SK-N-MC (cell line): ENCODE measurements around the gene APOL1.
"Not testable (repeated sequence)": the region's sequence is repeated elsewhere in the genome, so short reads cannot be mapped to it uniquely, and the experiment has no call there.

Experiments used
- DNase-seq: peaks from one replicate; pipeline ENCODE4 v3.0.0-alpha.2; 2011; ENCODE audit warnings: low read depth, low spot score
- H3K27ac ChIP-seq: fragments of 200-600 bp; sonication (generic); 2 replicates; pipeline ENCODE4 v1.5.1; 2016; ENCODE audit warnings: mixed run types
- H3K36me3 ChIP-seq: fragments of 200-600 bp; sonication (generic); 2 replicates; pipeline ENCODE4 v1.6.1; 2017; ENCODE audit warnings: antibody characterized with exemption, low read length, mixed read lengths; ENCODE audit not compliant: insufficient read depth
- H3K4me3 ChIP-seq: fragments of 200-600 bp; sonication (generic); 2 replicates; pipeline ENCODE4 v1.5.1; 2016
- H3K9ac ChIP-seq: fragments of 200-600 bp; sonication (generic); 2 replicates; pipeline ENCODE4 v1.8.0; 2017; ENCODE audit warnings: mixed run types, mixed read lengths; ENCODE audit not compliant: insufficient read length
- H3K9me3 ChIP-seq: fragments of 200-600 bp; sonication (generic); 2 replicates; pipeline ENCODE4 v1.6.1; 2017; ENCODE audit warnings: low read depth, mild to moderate bottlenecking, antibody characterized with exemption, low read length, moderate library complexity, mixed read lengths
- EZH2 ChIP-seq: fragments of 200-600 bp; sonication (generic); IDR thresholded peaks from one replicate; pipeline ENCODE4 v1.6.1; 2017; ENCODE audit warnings: antibody characterized with exemption
- FOXP2 ChIP-seq: optimal IDR thresholded peaks from 2 replicates; pipeline ENCODE3; 2011; ENCODE audit warnings: mild to moderate bottlenecking, moderate library complexity; ENCODE audit not compliant: insufficient read depth; ENCODE audit errors: extremely low read length, control extremely low read depth
- POLR2AphosphoS5 ChIP-seq: IDR thresholded peaks from 2 replicates; pipeline ENCODE4 v1.6.1; 2012; ENCODE audit warnings: mild to moderate bottlenecking, low read depth, low read length, borderline replicate concordance

Gene APOL1

GRCh38 chr22:36282328-36282831 lies 29.4 kb downstream of the APOL1 start:
- H3K36me3 ChIP-seq, result peaks cover 50% of the 10 kb centered on the region

GRCh38 chr22:36284171-36284571 lies 31.2 kb downstream of the APOL1 start:
- Histone ChIP-seq H3K27ac (no peak overlapping the region), H3K4me3 (no peak overlapping the region), H3K36me3 (peaks cover 62% of the 10 kb centered on the region), H3K9ac (no peak overlapping the region), H3K9me3 (no peaks in the 10 kb centered on the region)
- TF ChIP-seq EZH2 (no peak), FOXP2 (no peak), POLR2AphosphoS5 (no peak)
- DNase-seq, result no peak

More at GRCh38 chr22:36282328-36282831, 29.4 kb downstream of the APOL1 start:
- TF ChIP-seq FOXP2, result no peak
- no peak for TF ChIP-seq POLR2AphosphoS5
- no peak for TF ChIP-seq EZH2
- Histone ChIP-seq H3K4me3 (no peak overlapping the region), H3K9ac (no peak overlapping the region), H3K27ac (no peak overlapping the region), H3K9me3 (no peaks in the 10 kb centered on the region)
- no peak for DNase-seq

DNA sequence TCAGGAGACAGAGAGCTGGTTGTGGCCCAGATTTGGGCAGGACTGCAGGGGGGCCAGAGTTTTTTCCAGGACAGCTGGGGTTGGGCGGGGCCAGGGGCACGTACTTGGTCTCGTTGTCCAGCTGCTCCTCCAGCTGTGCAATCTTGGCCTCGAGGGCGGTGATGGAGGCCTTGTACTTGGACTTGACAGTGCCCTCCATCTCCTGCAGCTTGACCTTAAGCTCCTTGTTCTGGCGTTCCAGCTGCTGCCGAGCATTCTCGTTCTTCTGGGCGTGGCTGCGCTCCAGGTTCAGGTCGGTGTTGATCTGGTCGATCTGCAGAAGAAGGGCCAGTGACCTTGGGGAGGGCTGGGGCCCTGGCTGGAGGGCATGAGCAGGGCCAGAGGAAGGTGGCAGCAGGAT lies 32.1 kb downstream of the APOL1 start:
- Histone ChIP-seq H3K27ac (no peak overlapping the region), H3K36me3 (peaks cover 69% of the 10 kb centered on the region), H3K4me3 (no peak overlapping the region), H3K9me3 (no peaks in the 10 kb centered on the region), H3K9ac (no peak overlapping the region)
- no peak for DNase-seq
- TF ChIP-seq EZH2, result no peak
- no peak for TF ChIP-seq POLR2AphosphoS5

DNA sequence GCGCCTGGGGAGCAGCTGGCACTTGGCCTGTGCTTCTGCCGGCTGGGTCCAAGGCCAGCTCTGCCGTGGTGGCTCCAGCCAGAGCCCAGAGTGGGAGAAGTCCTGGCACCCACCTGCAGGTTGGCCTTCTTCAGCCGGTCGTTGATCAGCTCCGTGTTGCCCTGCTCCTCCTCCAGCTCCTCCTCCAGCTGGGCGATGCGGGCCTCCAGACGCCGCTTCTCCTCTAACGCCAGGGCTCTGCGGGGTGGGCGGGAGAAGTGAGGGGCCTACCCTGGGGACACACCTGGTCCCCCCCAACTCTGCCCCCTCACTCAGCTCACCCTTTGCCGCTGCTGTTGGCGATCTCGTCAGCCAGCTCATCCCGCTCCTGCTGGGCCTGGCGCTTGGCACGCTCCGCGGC lies 32.6 kb downstream of the APOL1 start:
- no peaks in the 10 kb centered on the region for H3K9me3 ChIP-seq
- no peak overlapping the region for H3K9ac ChIP-seq
- no peak overlapping the region for H3K27ac ChIP-seq
- no peak overlapping the region for H3K4me3 ChIP-seq
- TF ChIP-seq EZH2 (no peak), FOXP2 (no peak), POLR2AphosphoS5 (no peak)
- DNase-seq, result no peak
- peaks cover 69% of the 10 kb centered on the region for H3K36me3 ChIP-seq

GRCh38 chr22:36286096-36286957 lies 33.4 kb downstream of the APOL1 start:
- Histone ChIP-seq H3K9me3 (no peaks in the 10 kb centered on the region), H3K9ac (no peak overlapping the region), H3K36me3 (peaks cover 67% of the 10 kb centered on the region), H3K4me3 (no peak overlapping the region), H3K27ac (no peak overlapping the region)
- DNase-seq, result peak; percentile 5
- no peak for TF ChIP-seq POLR2AphosphoS5
- no peak for TF ChIP-seq EZH2
- no peak for TF ChIP-seq FOXP2

DNA sequence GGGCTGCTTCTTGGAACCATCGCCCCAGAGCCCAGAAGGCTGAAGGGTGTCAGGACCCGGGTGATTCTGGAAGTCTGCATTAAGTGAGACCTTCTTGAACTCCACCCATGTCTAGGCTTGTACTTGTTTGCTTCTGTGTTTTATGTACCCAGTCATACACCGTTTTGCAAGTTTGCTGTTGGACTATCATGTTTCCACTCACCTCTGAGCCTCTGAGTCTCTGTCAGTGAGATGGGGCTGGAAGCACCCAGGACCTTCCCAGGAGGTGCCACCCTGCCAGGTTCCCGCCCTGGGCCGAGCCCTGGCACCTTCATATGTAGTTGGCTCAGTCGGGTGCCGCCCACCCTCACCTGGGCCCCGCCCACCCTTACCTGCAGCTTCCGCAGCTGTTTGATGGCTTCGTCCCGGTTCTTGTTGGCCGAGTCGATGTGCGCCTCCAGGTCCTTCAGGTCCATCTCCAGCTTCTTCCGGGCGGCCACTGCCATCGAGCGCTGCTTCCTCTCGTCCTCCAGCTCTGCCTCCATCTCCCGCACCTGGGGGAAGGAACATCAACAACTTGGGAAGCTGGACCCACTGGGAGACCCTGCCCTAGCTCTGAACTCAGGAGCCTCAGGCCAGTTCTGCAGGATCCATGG lies 35.1 kb downstream of the APOL1 start:
- Histone ChIP-seq H3K9me3 (no peaks in the 10 kb centered on the region), H3K9ac (no peak overlapping the region), H3K36me3 (peaks cover 62% of the 10 kb centered on the region), H3K4me3 (no peak overlapping the region), H3K27ac (no peak overlapping the region)
- DNase-seq, result no peak
- no peak for TF ChIP-seq POLR2AphosphoS5
- TF ChIP-seq EZH2, result no peak
- TF ChIP-seq FOXP2, result no peak

- H3K9me3 ChIP-seq, result no peaks in the 10 kb centered on the region
- no peak overlapping the region for H3K27ac ChIP-seq
- no peak for TF ChIP-seq POLR2AphosphoS5
- no peak overlapping the region for H3K4me3 ChIP-seq
- no peak overlapping the region for H3K9ac ChIP-seq
- peaks cover 69% of the 10 kb centered on the region for H3K36me3 ChIP-seq
- DNase-seq, result no peak
Measured at GRCh38 chr22:36288571-36289405, 35.9 kb downstream of the APOL1 start.

DNA sequence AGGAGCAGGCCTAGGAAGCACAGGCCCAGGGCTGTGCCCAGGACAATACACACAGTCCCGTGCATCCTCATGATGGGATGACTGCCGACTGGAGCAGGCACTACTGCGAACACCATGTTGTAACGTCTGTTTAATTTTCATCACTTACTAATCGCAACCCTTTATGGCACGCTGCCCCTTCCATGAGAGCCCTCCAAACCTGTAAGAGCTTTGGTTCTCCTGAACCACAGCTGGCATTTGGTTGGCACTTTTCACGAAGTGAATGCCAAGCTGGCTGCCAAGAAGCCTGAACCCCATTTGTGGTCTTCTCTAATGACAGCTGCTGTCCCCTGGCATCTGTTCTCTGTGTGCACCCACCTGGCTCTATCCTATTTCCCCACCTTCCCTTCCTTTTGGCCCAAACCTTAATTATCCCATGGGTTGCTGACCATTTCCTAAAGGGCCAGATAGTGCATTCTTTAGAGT lies 36.5 kb downstream of the APOL1 start:
- H3K9me3 ChIP-seq, result no peaks in the 10 kb centered on the region
- H3K4me3 ChIP-seq, result no peak overlapping the region
- peaks cover 71% of the 10 kb centered on the region for H3K36me3 ChIP-seq
- H3K9ac ChIP-seq, result no peak overlapping the region
- TF ChIP-seq EZH2 (no peak), FOXP2 (no peak), POLR2AphosphoS5 (no peak)
- no peak for DNase-seq
- no peak overlapping the region for H3K27ac ChIP-seq

- H3K9ac ChIP-seq, H3K9me3 ChIP-seq, H3K4me3 ChIP-seq, H3K27ac ChIP-seq, DNase-seq: not testable (repeated sequence)
- peaks cover 71% of the 10 kb centered on the region for H3K36me3 ChIP-seq
Measured at GRCh38 chr22:36289948-36290371, 37.0 kb downstream of the APOL1 start.

- DNase-seq, H3K4me3 ChIP-seq, H3K27ac ChIP-seq, H3K9me3 ChIP-seq, H3K9ac ChIP-seq: not testable (repeated sequence)
- peaks cover 71% of the 10 kb centered on the region for H3K36me3 ChIP-seq
Measured at GRCh38 chr22:36290391-36291075, 37.6 kb downstream of the APOL1 start.
